Esophagus squamous epithelium (tissue), 4 donors: ENCODE measurements around the gene HBZ.

Experiments used
- POLR2A ChIP-seq, 4 donors: fragments of 450-650 bp; IDR thresholded peaks; one replicate each; pipeline ENCODE4 v1.6.1; 2017; ENCODE audit warnings: antibody characterized with exemption in 4 of 4, mild to moderate bottlenecking in 4 of 4, moderate library complexity in 3 of 4
- TF ChIP-seq, protein P1 (sequence below), 6 experiments: fragments of 450-650 bp in 4 of 6; fragments of 200-600 bp in 2 of 6; sonication (generic) in 2 of 6; IDR thresholded peaks; one replicate each; pipeline ENCODE4 v1.5.1; 2016 to 2019; ENCODE audit warnings: antibody characterized with exemption in 6 of 6, mild to moderate bottlenecking in 4 of 6, moderate library complexity in 4 of 6

DNA sequence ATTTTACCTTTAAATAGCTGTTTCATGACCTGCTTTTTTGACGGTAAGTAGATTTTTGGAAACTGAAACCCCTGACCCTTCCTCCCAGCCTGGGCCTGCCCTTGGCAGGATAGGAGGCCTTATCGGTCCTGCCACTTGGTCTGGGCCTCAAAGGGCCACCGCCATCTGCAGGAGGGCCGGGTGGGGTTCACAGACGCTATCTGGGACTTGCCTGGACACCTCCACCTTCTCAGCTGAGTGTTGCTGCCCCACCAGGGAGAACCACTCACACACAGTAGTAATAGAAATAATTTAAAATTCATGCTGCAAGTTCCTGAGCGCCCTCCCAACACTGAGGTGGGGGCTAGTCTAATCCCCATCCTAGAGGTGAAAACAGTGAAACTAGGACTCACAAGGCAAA lies 9.4 kb upstream of the HBZ start:
- TF ChIP-seq, protein P1, sequence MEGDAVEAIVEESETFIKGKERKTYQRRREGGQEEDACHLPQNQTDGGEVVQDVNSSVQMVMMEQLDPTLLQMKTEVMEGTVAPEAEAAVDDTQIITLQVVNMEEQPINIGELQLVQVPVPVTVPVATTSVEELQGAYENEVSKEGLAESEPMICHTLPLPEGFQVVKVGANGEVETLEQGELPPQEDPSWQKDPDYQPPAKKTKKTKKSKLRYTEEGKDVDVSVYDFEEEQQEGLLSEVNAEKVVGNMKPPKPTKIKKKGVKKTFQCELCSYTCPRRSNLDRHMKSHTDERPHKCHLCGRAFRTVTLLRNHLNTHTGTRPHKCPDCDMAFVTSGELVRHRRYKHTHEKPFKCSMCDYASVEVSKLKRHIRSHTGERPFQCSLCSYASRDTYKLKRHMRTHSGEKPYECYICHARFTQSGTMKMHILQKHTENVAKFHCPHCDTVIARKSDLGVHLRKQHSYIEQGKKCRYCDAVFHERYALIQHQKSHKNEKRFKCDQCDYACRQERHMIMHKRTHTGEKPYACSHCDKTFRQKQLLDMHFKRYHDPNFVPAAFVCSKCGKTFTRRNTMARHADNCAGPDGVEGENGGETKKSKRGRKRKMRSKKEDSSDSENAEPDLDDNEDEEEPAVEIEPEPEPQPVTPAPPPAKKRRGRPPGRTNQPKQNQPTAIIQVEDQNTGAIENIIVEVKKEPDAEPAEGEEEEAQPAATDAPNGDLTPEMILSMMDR (IDR thresholded peaks at IDR 0.05), result no peak
- no peak for TF ChIP-seq POLR2A (IDR thresholded peaks at IDR 0.05)
